Measurements from ENCODE around the gene ENTREP3.

- TF ChIP-seq POLR2A (IDR thresholded peaks at IDR 0.05; ENCODE audit: low read depth, low read length) (no peak), POLR2AphosphoS5 (IDR thresholded peaks at IDR 0.05; ENCODE audit: insufficient read depth, low read depth, low read length) (no peak)
These were observed 4.4 kb downstream of the ENTREP3 start for GRCh38 chr1:155250633-155251449.

Measured in endothelial cell of umbilical vein (primary cell).